NCI-H2081 treated with DMSO at 0.1 percent for 48 hours (cell line): Measurements from ENCODE around the gene NT5C1B.

ENCODE experiments used
- DNase-seq: peaks from one replicate; lab custom pipeline; 2025; lab: John Stamatoyannopoulos, UW

The NT5C1B gene

GRCh38 chr2:18551169-18551568, 38.2 kb downstream of the NT5C1B start:
- DNase-seq, result no peak

GRCh38 chr2:18550433-18550832, 38.9 kb downstream of the NT5C1B start:
- DNase-seq, result no peak

GRCh38 chr2:18549083-18549482, 40.3 kb downstream of the NT5C1B start:
- DNase-seq, result no peak

GRCh38 chr2:18548621-18549020, 40.7 kb downstream of the NT5C1B start:
- DNase-seq, result no peak

GRCh38 chr2:18546567-18546966, 42.8 kb downstream of the NT5C1B start:
- DNase-seq, result peak; percentile 88

DNA sequence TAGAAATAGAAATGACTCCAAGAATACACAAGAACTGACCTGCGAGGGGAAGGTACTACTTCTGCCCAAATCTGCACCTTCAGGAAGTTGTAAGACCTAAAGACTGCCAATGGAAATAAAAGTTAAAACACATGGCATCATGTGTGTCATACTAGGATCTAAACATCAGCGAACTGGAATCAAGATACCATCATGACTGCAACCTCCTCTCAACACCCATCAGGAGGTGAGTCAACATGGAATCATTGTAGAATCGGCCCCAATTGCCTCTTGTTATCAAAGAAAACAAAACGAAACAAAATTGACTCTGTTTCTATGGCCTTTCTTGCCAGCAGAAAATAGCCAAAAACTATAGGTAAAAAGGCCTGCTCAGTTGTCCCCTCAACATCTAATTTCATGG, 44.0 kb downstream of the NT5C1B start:
- no peak for DNase-seq

- no peak for DNase-seq
These were observed 45.2 kb downstream of the NT5C1B start for GRCh38 chr2:18544171-18544570.

GRCh38 chr2:18540872-18541271, 48.5 kb downstream of the NT5C1B start:
- DNase-seq, result no peak

DNA sequence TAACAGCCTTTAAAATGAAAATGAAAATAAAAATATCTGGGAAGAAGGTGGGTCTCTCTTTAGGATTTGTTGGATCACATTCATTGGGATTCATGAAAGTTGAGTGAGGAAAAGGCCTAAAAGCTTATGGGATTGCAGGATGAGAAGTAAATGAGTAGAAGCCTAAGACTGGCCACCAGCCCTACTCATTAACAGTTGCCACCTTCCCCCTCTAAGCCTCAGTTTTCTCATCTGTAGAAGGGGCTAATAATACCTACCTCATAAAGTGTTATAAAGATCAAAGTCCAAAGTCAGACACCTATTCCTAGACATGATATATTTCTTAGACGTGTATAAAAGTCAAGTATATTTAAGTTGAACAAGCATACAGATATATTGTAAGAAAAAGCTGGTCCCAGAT, 52.7 kb downstream of the NT5C1B start:
- DNase-seq, result no peak

DNA sequence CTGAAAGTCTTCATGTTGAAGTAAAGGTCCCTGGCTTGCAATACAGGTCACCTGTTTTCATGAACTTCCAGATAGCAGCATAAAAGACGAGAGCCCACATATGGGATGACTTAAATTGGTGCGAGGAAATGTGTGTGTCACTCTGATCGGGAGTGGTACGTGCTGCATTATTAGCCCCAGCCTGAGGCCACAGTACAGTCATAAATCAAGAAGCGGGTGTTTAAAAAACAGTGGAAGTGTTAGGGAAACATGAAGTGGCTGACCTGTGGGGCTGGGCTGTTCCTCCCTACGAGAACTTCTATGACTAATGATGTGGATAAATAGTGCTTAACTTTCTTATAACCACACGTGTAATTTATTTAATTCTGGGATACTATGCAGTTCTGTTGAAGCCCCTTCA, 53.3 kb downstream of the NT5C1B start:
- DNase-seq, result no peak

GRCh38 chr2:18531194-18531593, 58.2 kb downstream of the NT5C1B start:
- DNase-seq, result no peak

DNA sequence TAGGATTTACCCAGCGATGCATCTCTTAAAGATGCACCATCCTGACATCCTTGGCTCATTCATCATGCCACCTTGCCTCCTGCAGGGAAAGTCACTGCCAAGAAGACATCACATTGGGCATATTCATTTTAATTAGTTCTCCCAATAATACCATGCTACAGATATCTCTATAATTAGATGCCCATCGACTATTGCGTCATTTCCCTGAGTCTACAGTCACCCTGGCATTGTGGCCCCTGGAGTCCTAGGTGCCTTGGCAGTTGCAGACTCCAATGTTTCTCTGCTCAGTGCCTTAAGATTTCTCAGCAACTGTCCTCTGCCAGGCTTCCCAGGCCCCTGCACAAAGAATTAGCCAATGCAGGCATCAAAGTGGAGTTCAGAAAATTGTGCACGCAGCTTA, 61.5 kb downstream of the NT5C1B start:
- peak; percentile 23 for DNase-seq

DNA sequence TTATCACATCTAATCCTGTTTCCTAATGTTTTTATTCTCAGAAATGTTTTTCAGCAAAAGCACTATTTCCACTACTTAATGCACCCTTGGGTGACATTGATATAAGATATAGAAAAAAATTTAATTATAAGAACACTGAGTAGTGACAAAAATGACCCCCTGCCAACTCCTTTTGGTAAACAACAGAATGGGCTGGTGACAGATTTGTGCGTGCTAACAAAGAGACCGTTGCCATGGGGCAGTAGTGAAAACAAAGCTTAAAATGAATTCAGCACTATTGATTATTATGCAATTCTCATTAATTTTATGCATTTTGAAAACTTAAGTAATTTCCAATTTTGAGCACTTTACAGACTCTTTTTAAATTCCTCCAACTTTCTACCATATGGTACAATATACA, 62.0 kb downstream of the NT5C1B start:
- peak; percentile 67 for DNase-seq

DNA sequence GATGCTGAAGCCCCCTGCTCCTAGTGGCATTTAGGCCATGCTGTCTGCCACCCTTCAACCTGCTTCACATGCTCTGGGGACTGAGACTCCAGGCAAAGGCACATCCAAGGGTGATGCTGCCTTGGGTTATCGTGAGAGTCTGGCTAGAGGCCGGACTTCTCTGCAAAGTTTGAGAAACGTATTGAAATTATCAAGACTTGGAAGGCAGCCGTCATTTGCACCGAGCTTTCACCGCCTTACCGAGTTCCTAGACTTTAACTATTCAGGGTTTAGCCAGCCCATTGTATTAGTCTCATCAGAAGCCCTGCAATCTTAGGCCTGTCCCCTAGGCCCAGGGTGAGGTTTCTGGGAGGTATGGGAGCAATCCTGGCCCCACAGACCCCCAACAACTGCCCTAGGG, 62.9 kb downstream of the NT5C1B start:
- no peak for DNase-seq

- DNase-seq, result no peak
These were observed 63.5 kb downstream of the NT5C1B start for GRCh38 chr2:18525852-18526251.

DNA sequence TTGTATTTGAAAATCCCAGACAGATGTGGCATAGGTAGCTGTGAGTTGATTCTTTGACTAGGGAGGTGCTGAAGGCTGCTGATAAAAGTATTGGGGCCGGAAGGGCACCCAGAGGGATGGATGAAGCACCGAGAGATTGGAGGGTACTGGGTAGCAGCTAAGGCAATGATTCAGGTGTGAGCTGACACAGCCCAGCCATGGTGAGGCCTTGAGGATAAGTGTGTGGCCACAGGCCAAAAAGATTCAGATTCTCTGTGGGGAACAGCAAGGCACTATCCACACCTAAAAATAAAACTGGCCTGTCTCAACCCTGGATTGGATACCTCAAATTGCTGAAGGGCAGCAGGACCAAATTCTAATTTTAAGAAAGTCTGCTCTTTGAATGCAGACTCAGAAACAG, 64.1 kb downstream of the NT5C1B start:
- DNase-seq, result no peak

- no peak for DNase-seq
These were observed 66.8 kb downstream of the NT5C1B start for GRCh38 chr2:18522484-18523146.

GRCh38 chr2:18520451-18521425, 68.6 kb downstream of the NT5C1B start:
- DNase-seq, result peak; percentile 32

GRCh38 chr2:18519914-18520450, 69.4 kb downstream of the NT5C1B start:
- DNase-seq, result no peak

DNA sequence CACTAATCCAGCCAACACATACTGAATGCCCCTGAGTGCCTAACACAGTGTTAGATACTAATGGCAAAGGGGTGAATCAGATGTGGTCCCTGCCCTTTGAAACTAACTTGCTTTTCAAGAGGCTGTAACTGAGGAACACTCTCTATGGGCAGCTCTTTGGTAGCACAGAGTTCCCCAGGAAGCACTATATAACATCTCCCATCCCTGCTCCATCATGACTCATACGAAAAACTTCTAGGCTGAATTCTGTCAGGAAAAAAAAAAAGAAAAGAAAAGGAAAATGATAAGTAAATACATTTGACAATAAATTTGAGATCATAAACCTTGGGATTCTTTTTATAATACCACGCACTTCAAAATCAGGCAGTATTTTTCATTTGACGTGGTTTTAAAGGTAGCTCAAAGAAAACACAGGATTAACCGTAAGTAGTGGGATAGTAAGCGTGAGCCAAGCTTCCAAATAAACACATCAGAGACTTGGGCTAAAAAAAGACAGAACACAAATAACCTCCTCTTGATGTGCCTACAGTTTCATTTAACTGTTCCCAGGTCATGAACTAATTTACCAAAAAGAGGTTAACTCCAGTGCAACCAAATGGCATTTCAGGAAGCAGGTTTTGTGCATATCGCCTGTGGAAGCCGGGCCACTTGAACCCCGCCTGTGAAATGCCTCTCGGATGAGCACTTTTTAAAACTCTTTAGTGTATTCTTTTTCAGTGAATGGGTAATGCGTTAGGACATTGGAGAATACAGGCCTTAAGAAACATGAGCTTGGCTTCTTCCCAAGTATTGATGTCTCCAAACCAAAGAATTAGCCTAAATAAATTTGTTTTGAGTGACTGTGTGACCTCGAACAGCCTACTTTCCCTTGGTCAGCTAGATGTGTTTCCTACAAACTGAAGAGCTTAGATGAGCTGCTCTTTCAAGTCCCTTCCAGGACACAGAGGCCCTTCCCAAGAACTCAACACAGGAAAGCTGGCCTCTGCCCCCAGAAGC, 71.0 kb downstream of the NT5C1B start:
- DNase-seq, result no peak

- DNase-seq, result no peak
These were observed 72.0 kb downstream of the NT5C1B start for GRCh38 chr2:18517386-18517785.

DNA sequence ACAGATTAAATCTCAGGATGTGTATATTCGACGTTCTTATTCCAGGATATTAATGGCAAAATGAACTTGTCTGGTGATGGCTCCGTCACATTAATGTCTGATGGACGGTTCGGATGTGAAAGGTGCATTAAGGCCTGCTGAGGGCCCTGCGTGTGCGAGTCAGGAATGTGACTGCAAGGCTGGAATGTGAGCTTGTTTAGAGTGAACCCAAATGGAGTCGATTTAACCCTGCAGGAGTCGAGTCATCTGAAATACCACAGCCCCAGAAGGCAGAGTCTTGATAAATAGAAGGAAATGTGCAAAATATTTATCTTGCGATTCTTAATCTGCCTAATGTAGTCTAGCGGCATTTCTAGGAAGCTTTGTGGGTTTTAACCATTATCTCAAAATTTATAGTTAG, 73.3 kb downstream of the NT5C1B start:
- no peak for DNase-seq
